H9 (cell line): ENCODE data around the gene ARID1B. TPM values are rescaled to one million over a fixed set of nuclear protein-coding genes. Genes with fewer than 3 reads are reported as not detected.

ENCODE experiments used
- DNase-seq: peaks from one replicate; pipeline ENCODE4 v3.0.0-alpha.2; 2017
- H2AFZ ChIP-seq: one replicate; pipeline ENCODE4 v1.6.1; 2013; ENCODE audit warnings: mild to moderate bottlenecking, low read length, control low read depth, moderate library complexity
- H2AK5ac ChIP-seq: 2 replicates; pipeline ENCODE4 v1.6.1; 2013; ENCODE audit warnings: low read length, control low read depth, mixed read lengths; ENCODE audit not compliant: insufficient read length
- H2BK120ac ChIP-seq: one replicate; pipeline ENCODE4 v1.6.1; 2013; ENCODE audit warnings: low read depth, mild to moderate bottlenecking, low read length, control low read depth, inconsistent platforms; ENCODE audit not compliant: poor library complexity, severe bottlenecking
- H2BK12ac ChIP-seq: 2 replicates; pipeline ENCODE4 v1.6.1; 2013; ENCODE audit warnings: low read length, control low read depth, mixed read lengths, low read depth; ENCODE audit not compliant: insufficient read length
- H2BK15ac ChIP-seq: 2 replicates; pipeline ENCODE4 v1.6.1; 2013; ENCODE audit warnings: low read depth, low read length, control low read depth
- H2BK20ac ChIP-seq: one replicate; pipeline ENCODE4 v1.6.1; 2013; ENCODE audit warnings: low read depth, mild to moderate bottlenecking, low read length, control low read depth, inconsistent platforms; ENCODE audit not compliant: poor library complexity, severe bottlenecking
- H2BK5ac ChIP-seq: 2 replicates; pipeline ENCODE4 v1.6.1; 2013; ENCODE audit warnings: low read length, control low read depth, mixed read lengths; ENCODE audit not compliant: insufficient read length
- H3K14ac ChIP-seq: 2 replicates; pipeline ENCODE4 v1.6.1; 2013; ENCODE audit warnings: low read length, control low read depth; ENCODE audit not compliant: insufficient read depth
- H3K18ac ChIP-seq: 2 replicates; pipeline ENCODE4 v1.6.1; 2013; ENCODE audit warnings: low read depth, mild to moderate bottlenecking, mixed read lengths, low read length, control low read depth; ENCODE audit not compliant: insufficient read length
- H3K23ac ChIP-seq: 2 replicates; pipeline ENCODE4 v1.6.1; 2013; ENCODE audit warnings: low read length, control low read depth, mixed read lengths, low read depth; ENCODE audit not compliant: insufficient read length
- H3K23me2 ChIP-seq: 2 replicates; pipeline ENCODE4 v1.6.1; 2013; ENCODE audit warnings: low read depth, mild to moderate bottlenecking, mixed read lengths, low read length, control low read depth; ENCODE audit not compliant: insufficient read length, poor library complexity, severe bottlenecking
- H3K27ac ChIP-seq: 2 replicates; pipeline ENCODE4 v1.5.1; 2013; ENCODE audit warnings: low read length, control low read depth, mixed read lengths, low read depth; ENCODE audit not compliant: insufficient read length
- H3K27me3 ChIP-seq: 2 replicates; pipeline ENCODE4 v1.6.1; 2013; ENCODE audit warnings: low read length, control low read depth, inconsistent platforms; ENCODE audit not compliant: insufficient read depth
- H3K4ac ChIP-seq: 2 replicates; pipeline ENCODE4 v1.6.1; 2013; ENCODE audit warnings: low read depth, mild to moderate bottlenecking, control low read depth, inconsistent platforms, low read length, moderate library complexity
- H3K4me1 ChIP-seq: 2 replicates; pipeline ENCODE4 v1.6.1; 2013; ENCODE audit warnings: low read length, control low read depth, inconsistent platforms; ENCODE audit not compliant: insufficient read depth
- H3K4me2 ChIP-seq: 2 replicates; pipeline ENCODE4 v1.6.1; 2013; ENCODE audit warnings: low read length, control low read depth, mixed read lengths; ENCODE audit not compliant: insufficient read length, insufficient read depth
- H3K56ac ChIP-seq: 2 replicates; pipeline ENCODE4 v1.6.1; 2013; ENCODE audit warnings: low read depth, mild to moderate bottlenecking, mixed read lengths, low read length, control low read depth; ENCODE audit not compliant: insufficient read length
- H3K79me1 ChIP-seq: 2 replicates; pipeline ENCODE4 v1.6.1; 2013; ENCODE audit warnings: low read depth, mild to moderate bottlenecking, moderate library complexity, low read length, control low read depth, inconsistent platforms; ENCODE audit not compliant: insufficient read depth, poor library complexity, severe bottlenecking
- H3K79me2 ChIP-seq: 2 replicates; pipeline ENCODE4 v1.6.1; 2013; ENCODE audit warnings: low read length, control low read depth, inconsistent platforms; ENCODE audit not compliant: insufficient read depth
- H3K9ac ChIP-seq: 2 replicates; pipeline ENCODE4 v1.6.1; 2013; ENCODE audit warnings: low read length, control low read depth, mixed read lengths; ENCODE audit not compliant: insufficient read length; ENCODE audit errors: extremely low read depth
- H3K9me3 ChIP-seq: one replicate; pipeline ENCODE4 v1.6.1; 2013; ENCODE audit warnings: low read depth, low read length, inconsistent platforms; ENCODE audit not compliant: control insufficient read depth
- H3T11ph ChIP-seq: one replicate; pipeline ENCODE4 v1.6.1; 2013; ENCODE audit warnings: mild to moderate bottlenecking, low read length, control low read depth, inconsistent platforms
- H4K20me1 ChIP-seq: one replicate; pipeline ENCODE4 v1.6.1; 2013; ENCODE audit not compliant: control insufficient read depth, insufficient read length, insufficient read depth
- H4K5ac ChIP-seq: 2 replicates; pipeline ENCODE4 v1.6.1; 2013; ENCODE audit warnings: low read depth, mild to moderate bottlenecking, mixed read lengths, low read length, control low read depth; ENCODE audit not compliant: insufficient read length
- H4K8ac ChIP-seq: replicated peaks from 2 replicates; pipeline ENCODE4 v1.6.1; 2013; ENCODE audit warnings: low read length, control low read depth, mixed read lengths, low read depth; ENCODE audit not compliant: insufficient read length
- H4K91ac ChIP-seq: 2 replicates; pipeline ENCODE4 v1.6.1; 2013; ENCODE audit warnings: low read depth, mild to moderate bottlenecking, moderate library complexity, mixed read lengths, low read length, control low read depth; ENCODE audit not compliant: insufficient read length
- H3K27ac Mint-ChIP-seq, 3 experiments: 2 replicates in 2 of 3; 3 replicates in 1 of 3; pipeline ENCODE4 v1.8.0; 2020 to 2021; ENCODE audit warnings: mixed read lengths in 3 of 3, mild to moderate bottlenecking in 1 of 3, moderate library complexity in 1 of 3
- H3K27me3 Mint-ChIP-seq: 2 replicates; pipeline ENCODE4 v1.8.0; 2021; ENCODE audit warnings: low read depth, mild to moderate bottlenecking, moderate library complexity, mixed read lengths
- H3K36me3 Mint-ChIP-seq, 3 experiments: 2 replicates in 2 of 3; 3 replicates in 1 of 3; pipeline ENCODE4 v1.8.0; 2020 to 2021; ENCODE audit warnings: low read depth in 3 of 3, mixed read lengths in 3 of 3; ENCODE audit not compliant: insufficient read depth in 1 of 3
- H3K4me1 Mint-ChIP-seq, 2 experiments: 2 replicates each; pipeline ENCODE4 v1.8.0; 2020; ENCODE audit warnings: mixed read lengths in 2 of 2
- H3K4me3 Mint-ChIP-seq, 2 experiments: 2 replicates in 1 of 2; 3 replicates in 1 of 2; pipeline ENCODE4 v1.8.0; 2020 to 2021; ENCODE audit warnings: mild to moderate bottlenecking in 2 of 2, mixed read lengths in 2 of 2, moderate library complexity in 1 of 2
- H3K9me3 Mint-ChIP-seq, 2 experiments: 2 replicates in 1 of 2; 3 replicates in 1 of 2; pipeline ENCODE4 v1.8.0; 2020; ENCODE audit warnings: mild to moderate bottlenecking in 2 of 2, mixed read lengths in 2 of 2, moderate library complexity in 1 of 2
- CTCF ChIP-seq: fragments of 200-600 bp; sonication (generic); conservative IDR thresholded peaks from 3 replicates; pipeline ENCODE4 v1.8.0; 2021; ENCODE audit warnings: antibody characterized with exemption, mild to moderate bottlenecking
- WGBS: extraction: QIAGEN DNeasy Blood & Tissue Kit; methylation state at CpG from one replicate; pipeline ENCODE4 v1.1.7; 2013; ENCODE audit warnings: missing lambda C conversion rate, low lambda C conversion rate, mixed read lengths; ENCODE audit not compliant: insufficient read length; ENCODE audit errors: extremely low coverage; 5-methylcytosine and 5-hydroxymethylcytosine counted together
- total RNA-seq: library from RNA; stranded (reverse); gene quantifications from 2 replicates; pipeline ENCODE4 v1.2.1, GENCODE V29; 2021

The ARID1B gene
- total RNA-seq, 1 experiment from 2014 or later, result 88.2 TPM

GRCh38 chr6:156824142-156824541, 47.0 kb downstream of the ARID1B start:
- Histone ChIP-seq H3K56ac (no peak overlapping the region), H4K20me1 (peaks cover 2% of the 10 kb centered on the region), H4K8ac (no peak overlapping the region), H3K23me2 (no peaks in the 10 kb centered on the region), H3K9ac (no peak overlapping the region), H2BK120ac (no peak overlapping the region), H3K4ac (no peak overlapping the region), H3T11ph (no peak overlapping the region), H2BK5ac (no peak overlapping the region), H3K79me1 (peaks cover 6% of the 10 kb centered on the region), H3K23ac (no peak overlapping the region), H2AFZ (no peak overlapping the region), H3K18ac (no peak overlapping the region), H4K5ac (no peak overlapping the region), H3K27me3 (no peaks in the 10 kb centered on the region), H4K91ac (no peak overlapping the region), H3K14ac (no peak overlapping the region), H2BK15ac (no peak overlapping the region), H2AK5ac (no peak overlapping the region), H2BK20ac (no peak overlapping the region), H3K4me2 (no peak overlapping the region), H3K9me3 (no peaks in the 10 kb centered on the region), H3K79me2 (peaks cover 30% of the 10 kb centered on the region; the same call in 1 of the 2 replicates), H2BK12ac (no peak overlapping the region), H3K4me1 (peaks cover 11% of the 10 kb centered on the region; the same call in 1 of the 2 replicates), H3K27ac (no peak overlapping the region)
- 0 out of 7 replicates have a peak overlapping the region, but pooled peaks of 1 of the 3 experiments have one; percentile 8 for H3K27ac Mint-ChIP-seq
- no peak overlapping the region for H3K4me3 Mint-ChIP-seq
- WGBS, result no CpG with 5 or more reads among the region's 8 CpGs
- H3K4me1 Mint-ChIP-seq, result peaks cover 55 to 62% of the 10 kb centered on the region in 2 experiments
- H3K9me3 Mint-ChIP-seq, result no peaks in the 10 kb centered on the region
- DNase-seq, result no peak
- H3K36me3 Mint-ChIP-seq, result peaks cover 0 to 7% (median 3%) of the 10 kb centered on the region in 3 experiments; a peak in 4 of 7 replicates
- H3K27me3 Mint-ChIP-seq, result no peaks in the 10 kb centered on the region; the same call in 1 of the 2 replicates
- TF ChIP-seq CTCF, result no peak
